Activated effector memory CD4-positive, alpha-beta T cell treated with anti-CD3 and anti-CD28 coated beads, Interleukin-2, amount 50 U/mL, for 16 hours (primary cell): ENCODE results near the gene ZNF653.

Source experiments
- DNase-seq: peaks from one replicate; pipeline ENCODE4 v3.0.0-alpha.2; 2020

Gene ZNF653

DNA sequence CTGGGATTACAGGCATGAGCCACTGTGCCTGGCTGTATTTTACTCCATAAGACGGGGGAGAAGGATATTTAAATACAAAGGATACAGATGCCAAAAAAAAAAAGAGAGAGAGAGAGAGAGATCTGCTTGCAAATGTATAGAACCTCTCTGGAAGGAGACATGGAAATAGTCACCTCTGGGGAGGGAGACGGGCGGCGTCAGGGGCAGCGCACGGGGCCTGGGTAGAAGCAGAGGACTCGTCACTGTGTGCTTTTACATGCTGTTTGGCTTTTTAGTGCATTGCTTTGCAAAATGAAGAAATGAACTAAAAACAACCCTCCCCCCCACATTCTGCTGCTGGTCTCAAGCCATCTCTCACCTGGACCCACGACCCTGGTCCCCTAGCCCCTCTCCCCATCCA lies 4.8 kb upstream of the ZNF653 start:
- no peak for DNase-seq

DNA sequence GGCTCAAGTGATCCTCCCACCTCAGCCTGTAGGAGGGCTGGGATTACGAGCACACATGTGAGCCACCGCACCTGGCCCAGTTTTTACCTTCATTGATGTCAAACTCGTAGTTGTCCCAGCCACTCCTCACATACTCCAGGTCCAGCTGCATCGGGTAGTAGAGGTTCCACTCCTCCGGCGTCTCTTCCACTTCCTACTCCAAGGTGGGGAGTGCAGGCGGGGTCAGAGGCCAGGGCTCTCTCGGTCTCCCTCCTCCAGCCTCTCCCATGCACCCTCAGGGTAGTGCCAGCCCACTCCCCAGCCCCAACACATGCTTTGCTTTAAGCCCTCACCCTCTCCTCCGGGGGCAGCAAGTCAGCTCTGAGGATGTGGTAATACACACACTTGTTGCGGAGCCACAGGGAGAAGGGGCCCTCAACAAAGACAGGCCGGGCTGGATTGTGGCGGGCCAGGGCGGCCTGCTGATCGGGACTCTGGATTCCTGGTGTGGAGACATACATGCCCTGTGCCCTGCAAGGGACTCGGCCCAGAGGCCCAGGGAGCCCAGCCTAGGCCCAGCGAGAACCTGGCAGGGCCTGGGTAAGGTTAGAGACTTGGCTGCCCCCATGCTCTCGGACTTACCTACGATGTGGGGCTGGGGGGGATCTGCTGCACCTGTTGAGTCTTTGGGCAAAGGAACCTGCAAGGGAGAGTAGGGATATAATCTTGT lies 1.9 kb upstream of the ZNF653 start:
- DNase-seq, result no peak

GRCh38 chr19:11506967-11507366 lies 1.3 kb upstream of the ZNF653 start:
- no peak for DNase-seq

- no peak for DNase-seq
Measured at GRCh38 chr19:11506101-11506555, 489 bp upstream of the ZNF653 start.

DNA sequence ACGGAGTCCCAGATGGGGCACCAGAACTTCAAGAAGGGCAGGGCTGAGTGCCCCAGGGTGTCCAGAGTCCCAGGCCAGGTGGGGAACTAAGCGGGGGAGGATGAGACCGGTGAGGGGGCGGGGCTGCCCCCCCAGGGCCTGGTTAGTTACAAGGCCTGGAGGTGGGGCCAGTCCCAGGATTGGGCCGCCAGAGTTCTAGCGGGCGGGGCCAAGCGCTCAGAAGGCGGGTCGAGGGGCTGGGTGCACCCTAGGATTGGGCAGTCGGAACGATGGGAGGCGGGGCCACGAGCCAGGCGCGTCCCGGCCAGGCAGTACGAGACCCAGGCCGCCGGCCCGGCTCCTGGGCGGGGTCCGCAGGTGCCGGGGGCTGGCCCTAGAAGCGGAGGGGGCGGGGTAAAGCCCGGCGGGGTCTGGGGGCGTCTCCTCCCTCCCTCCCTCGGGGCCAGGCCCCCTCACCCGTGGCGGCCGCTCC lies 571 bp downstream of the ZNF653 start:
- peak; percentile 98 for DNase-seq

DNA sequence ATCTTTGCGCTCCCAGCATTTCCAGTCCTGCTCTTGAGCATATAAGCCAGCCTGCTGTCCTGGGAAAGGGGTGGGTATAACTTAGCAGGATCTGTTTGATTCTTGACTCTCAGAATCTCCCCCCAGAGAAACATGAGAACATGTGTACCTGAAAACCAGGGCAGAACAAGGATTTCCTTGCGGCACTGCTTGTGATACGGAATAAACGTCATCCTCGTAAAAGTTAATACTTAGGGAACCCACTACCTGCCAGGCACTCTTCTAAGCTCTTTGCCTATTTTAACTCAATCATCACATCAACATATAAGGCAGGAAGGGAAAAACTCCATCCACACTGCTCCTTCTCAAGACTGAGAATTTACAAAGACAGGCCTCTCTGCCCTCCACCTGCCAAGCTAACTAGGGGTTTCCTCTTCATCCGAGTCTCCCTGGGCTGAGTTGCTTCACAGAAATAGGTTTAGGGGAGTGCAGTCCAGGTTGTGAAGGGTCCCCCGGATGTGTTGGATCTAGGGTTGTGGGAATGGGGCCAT lies 1.1 kb downstream of the ZNF653 start:
- no peak for DNase-seq

GRCh38 chr19:11499890-11500420 lies 5.7 kb downstream of the ZNF653 start:
- no peak for DNase-seq

GRCh38 chr19:11499220-11499726 lies 6.4 kb downstream of the ZNF653 start:
- DNase-seq, result no peak

- DNase-seq, result peak; percentile 88
Measured at GRCh38 chr19:11496391-11497163, 9.1 kb downstream of the ZNF653 start.

DNA sequence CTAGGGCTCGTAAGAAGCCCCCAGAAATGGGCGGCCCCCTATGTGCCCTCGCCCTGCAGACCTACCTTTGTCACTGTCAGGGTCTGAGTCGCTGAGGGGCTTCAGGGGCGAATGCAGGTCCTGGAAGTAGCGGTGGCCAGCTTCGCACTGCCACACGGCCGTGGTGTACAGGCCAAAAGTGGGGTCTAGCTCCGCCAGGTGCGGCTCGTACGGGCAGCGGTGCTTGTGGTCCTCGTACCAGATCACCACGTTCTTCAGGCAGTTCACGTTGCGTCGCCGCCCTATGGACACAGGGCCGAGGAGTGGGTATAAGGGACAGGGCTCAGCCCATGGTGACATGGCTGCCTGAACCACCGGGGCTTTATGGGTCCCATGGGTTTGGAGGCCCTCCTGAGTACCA lies 9.8 kb downstream of the ZNF653 start:
- no peak for DNase-seq

DNA sequence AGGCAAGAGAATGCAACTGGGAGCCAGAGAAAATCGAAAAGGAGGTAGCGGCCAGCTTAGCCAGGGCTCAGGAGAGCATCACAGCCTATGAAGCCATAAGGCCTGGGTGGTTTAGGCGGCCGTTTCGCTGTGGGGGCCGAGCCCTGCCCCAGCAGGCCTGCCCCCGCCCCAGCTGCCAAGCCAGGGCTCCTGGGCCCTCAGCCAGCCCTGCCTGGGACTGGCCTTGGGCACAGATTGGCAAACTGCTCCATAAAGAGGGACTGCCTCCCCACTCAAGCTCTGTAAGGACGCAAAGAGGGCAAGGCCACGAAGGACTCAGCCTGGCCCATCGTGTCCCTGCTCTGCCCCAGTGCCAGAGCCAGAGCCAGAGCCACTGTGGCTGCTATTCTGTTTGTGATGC lies 10.2 kb downstream of the ZNF653 start:
- DNase-seq, result no peak

DNA sequence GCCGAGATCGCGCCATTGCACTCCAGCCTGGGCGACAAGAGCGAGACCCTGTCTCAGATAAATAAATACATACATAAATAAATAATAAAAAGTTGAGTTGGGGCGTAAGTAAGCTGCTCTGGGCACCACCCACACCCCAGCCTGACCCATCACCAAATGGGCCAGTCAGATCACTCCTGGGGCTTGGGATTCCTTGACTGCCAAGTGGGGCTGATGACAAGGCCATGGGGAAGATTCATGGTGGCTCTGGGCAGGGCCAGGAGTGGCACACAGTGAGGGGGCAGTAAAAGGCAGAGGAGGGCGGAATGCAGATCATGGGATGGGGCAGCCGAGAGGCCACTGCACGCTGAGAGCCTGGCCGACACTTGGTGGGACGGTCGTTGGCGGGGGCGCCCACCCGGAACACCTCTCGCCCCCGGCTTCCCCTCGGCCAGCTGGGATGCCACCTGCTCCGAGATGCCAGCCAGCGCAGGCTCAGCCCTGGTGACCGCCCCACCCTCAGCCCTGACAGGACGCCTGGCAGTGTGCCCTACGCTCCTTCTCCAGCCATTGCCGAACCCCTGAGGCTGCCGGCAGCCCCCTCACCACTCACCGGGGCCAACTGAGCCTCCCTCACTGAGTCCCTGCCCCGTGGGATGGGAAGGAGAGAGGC lies 10.9 kb downstream of the ZNF653 start:
- DNase-seq, result no peak

DNA sequence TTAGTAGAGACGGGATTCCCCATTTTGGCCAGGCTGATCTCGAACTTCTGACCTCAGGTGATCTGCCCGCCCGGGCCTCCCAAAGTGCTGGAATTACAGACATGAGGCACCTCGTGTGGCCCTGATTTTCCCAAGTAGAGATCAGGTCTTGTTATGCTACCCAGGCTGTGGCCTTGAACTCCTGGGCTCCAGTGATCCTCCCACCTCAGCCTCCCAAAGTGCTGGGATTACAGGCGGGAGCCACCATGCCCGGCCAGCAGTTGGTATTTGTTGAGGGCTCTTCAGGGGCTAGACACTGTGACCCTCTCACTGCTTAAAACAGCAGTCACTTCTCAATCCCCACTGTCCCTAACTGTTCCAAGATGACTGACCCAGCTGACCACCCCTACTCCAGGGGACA lies 16.3 kb downstream of the ZNF653 start:
- no peak for DNase-seq

DNA sequence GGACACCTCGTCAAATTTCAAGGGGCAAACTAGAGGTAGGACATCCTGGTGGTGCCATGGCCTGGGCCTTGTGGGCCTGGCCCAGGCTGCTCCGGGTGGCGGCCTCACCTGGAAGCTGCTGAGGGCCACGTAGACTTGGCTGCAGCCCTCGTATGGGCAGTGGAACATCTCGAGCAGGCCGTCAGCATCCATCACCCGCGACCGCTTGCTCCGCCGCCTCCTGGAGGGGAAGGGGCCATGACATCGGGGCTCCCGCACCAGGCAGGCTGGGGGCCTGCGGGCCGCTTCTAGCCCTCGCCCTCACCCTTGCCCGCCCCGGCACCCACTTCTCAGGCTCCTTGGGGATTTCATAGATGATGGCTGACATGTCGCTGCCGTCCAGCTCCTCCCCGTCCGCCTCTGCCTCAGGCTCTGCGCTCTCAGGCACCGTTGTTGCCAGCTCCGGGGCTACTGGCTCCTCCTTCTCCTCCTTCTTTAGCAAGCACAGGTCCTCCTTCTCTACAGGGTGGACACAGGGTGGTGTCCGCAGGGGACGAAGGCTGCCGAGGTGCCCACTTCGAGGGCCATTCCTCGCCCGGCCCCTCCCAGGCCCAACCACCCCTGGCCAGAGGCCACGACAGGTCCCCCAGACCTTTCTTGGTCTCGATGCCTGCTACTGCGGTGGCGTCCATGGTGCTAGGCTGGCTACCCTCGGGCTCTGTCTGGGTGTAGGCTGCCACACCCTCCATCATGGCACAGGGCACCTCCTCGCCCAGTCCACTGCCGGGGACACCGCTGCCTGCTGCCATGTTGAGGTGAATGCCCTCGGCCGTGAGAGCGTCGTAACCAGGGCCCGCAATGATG lies 18.8 kb downstream of the ZNF653 start:
- DNase-seq, result no peak

GRCh38 chr19:11485245-11485837 lies 20.3 kb downstream of the ZNF653 start:
- DNase-seq, result no peak

- DNase-seq, result no peak
Measured at GRCh38 chr19:11483366-11484111, 22.1 kb downstream of the ZNF653 start.

GRCh38 chr19:11482384-11483050 lies 23.1 kb downstream of the ZNF653 start:
- peak; percentile 95 for DNase-seq

- peak; percentile 89 for DNase-seq
Measured at GRCh38 chr19:11481534-11482383, 23.9 kb downstream of the ZNF653 start.
